Neutrophil (primary cell): ENCODE measurements around the gene LCT.

Source experiments
- H3K27ac ChIP-seq: fragments of 200-600 bp; sonication (generic); 2 replicates; pipeline ENCODE4 v1.5.1; 2016; ENCODE audit warnings: mild to moderate bottlenecking, moderate library complexity
- H3K27me3 ChIP-seq: fragments of 200-600 bp; sonication (generic); 2 replicates; pipeline ENCODE4 v1.6.0; 2016; ENCODE audit warnings: mild to moderate bottlenecking
- H3K36me3 ChIP-seq: fragments of 200-600 bp; sonication (generic); 2 replicates; pipeline ENCODE4 v1.5.1; 2017
- H3K4me1 ChIP-seq, 2 experiments: fragments of 200-600 bp in 1 of 2; sonication (generic) in 1 of 2; 1 replicate in 1 of 2; 2 replicates in 1 of 2; pipeline versions ENCODE4 v1.5.1 to v1.6.1; 2013 to 2016; ENCODE audit warnings: low read depth in 1 of 2, low read length in 1 of 2, mild to moderate bottlenecking in 1 of 2, moderate library complexity in 1 of 2; ENCODE audit not compliant: control insufficient read depth in 1 of 2, insufficient read depth in 1 of 2
- H3K4me3 ChIP-seq, 2 experiments: fragments of 200-600 bp in 1 of 2; sonication (generic) in 1 of 2; 1 replicate in 1 of 2; 2 replicates in 1 of 2; pipeline ENCODE4 v1.5.1; 2013 to 2016; ENCODE audit warnings: low read depth in 1 of 2, low read length in 1 of 2, mild to moderate bottlenecking in 1 of 2, moderate library complexity in 1 of 2
- H3K9me3 ChIP-seq: fragments of 200-600 bp; sonication (generic); 2 replicates; pipeline ENCODE4 v1.5.1; 2016
- CTCF ChIP-seq: fragments of 200-600 bp; sonication (generic); IDR thresholded peaks from 2 replicates; pipeline ENCODE4 v1.5.1; 2016; ENCODE audit warnings: antibody characterized with exemption

Gene LCT

GRCh38 chr2:135783439-135783838, 53.5 kb downstream of the LCT start:
- Histone ChIP-seq H3K36me3 (peaks cover 87% of the 10 kb centered on the region), H3K4me1 (no peaks in the 10 kb centered on the region), H3K9me3 (no peaks in the 10 kb centered on the region), H3K27ac (no peak overlapping the region), H3K4me3 (no peak overlapping the region), H3K27me3 (no peaks in the 10 kb centered on the region)
- TF ChIP-seq CTCF: no peak

GRCh38 chr2:135782231-135782630, 54.8 kb downstream of the LCT start:
- no peak overlapping the region for H3K4me3 ChIP-seq
- H3K27ac ChIP-seq: no peak overlapping the region
- no peaks in the 10 kb centered on the region for H3K9me3 ChIP-seq
- no peaks in the 10 kb centered on the region for H3K4me1 ChIP-seq
- H3K36me3 ChIP-seq: peaks cover 92% of the 10 kb centered on the region
- no peaks in the 10 kb centered on the region for H3K27me3 ChIP-seq
- TF ChIP-seq CTCF: no peak

- no peak overlapping the region for H3K4me3 ChIP-seq
- TF ChIP-seq CTCF: no peak
- H3K4me1 ChIP-seq: no peaks in the 10 kb centered on the region
- no peaks in the 10 kb centered on the region for H3K27me3 ChIP-seq
- H3K9me3 ChIP-seq: no peaks in the 10 kb centered on the region
- H3K27ac ChIP-seq: no peak overlapping the region
- peaks cover 96% of the 10 kb centered on the region for H3K36me3 ChIP-seq
Observed at GRCh38 chr2:135776367-135776766, 60.6 kb downstream of the LCT start.

- Histone ChIP-seq H3K27ac (no peak overlapping the region), H3K4me1 (no peaks in the 10 kb centered on the region), H3K9me3 (no peaks in the 10 kb centered on the region), H3K4me3 (no peak overlapping the region), H3K27me3 (no peaks in the 10 kb centered on the region), H3K36me3 (peaks cover 96% of the 10 kb centered on the region)
- no peak for TF ChIP-seq CTCF
Observed at GRCh38 chr2:135775420-135775819, 61.6 kb downstream of the LCT start.

GRCh38 chr2:135773917-135774316, 63.1 kb downstream of the LCT start:
- Histone ChIP-seq H3K4me1 (no peaks in the 10 kb centered on the region), H3K27ac (peak overlapping the region; percentile 20), H3K4me3 (no peak overlapping the region), H3K27me3 (no peaks in the 10 kb centered on the region), H3K36me3 (peaks cover 98% of the 10 kb centered on the region), H3K9me3 (no peaks in the 10 kb centered on the region)
- no peak for TF ChIP-seq CTCF

- no peak for TF ChIP-seq CTCF
Observed at GRCh38 chr2:135773319-135773718, 63.7 kb downstream of the LCT start.

More at GRCh38 chr2:135773319-135773718, 63.7 kb downstream of the LCT start:
- peaks cover 98% of the 10 kb centered on the region for H3K36me3 ChIP-seq
- peak overlapping the region; percentile 20 for H3K27ac ChIP-seq
- H3K4me1 ChIP-seq: no peaks in the 10 kb centered on the region
- H3K4me3 ChIP-seq: no peak overlapping the region
- no peaks in the 10 kb centered on the region for H3K9me3 ChIP-seq
- no peaks in the 10 kb centered on the region for H3K27me3 ChIP-seq
